DND-41 (cell line): ENCODE measurements around the gene NPC1.
A peak's percentile ranks its signal among the peaks of the same experiment; 100 is the strongest.

Source experiments
- ATAC-seq: fragments of 200-7000 bp; cut with Tn5 transposase; 3 replicates; pipeline ENCODE4 v1.9.1; 2021; ENCODE audit warnings: low read depth; ENCODE audit not compliant: insufficient read depth
- DNase-seq: peaks from one replicate; pipeline ENCODE4 v3.0.0-alpha.2; 2020
- H2AFZ ChIP-seq: 2 replicates; pipeline ENCODE4 v1.6.0; 2012; ENCODE audit warnings: low read depth, low read length
- H3K27ac ChIP-seq: 2 replicates; pipeline ENCODE4 v1.5.1; 2012; ENCODE audit warnings: low read length, inconsistent platforms
- H3K27me3 ChIP-seq: fragments of 200-600 bp; sonication (generic); 2 replicates; pipeline ENCODE4 v1.6.0; 2012; ENCODE audit warnings: low read length, mild to moderate bottlenecking, inconsistent platforms; ENCODE audit not compliant: insufficient read depth, poor library complexity
- H3K36me3 ChIP-seq: 2 replicates; pipeline ENCODE4 v1.5.1; 2012; ENCODE audit warnings: low read length, inconsistent platforms; ENCODE audit not compliant: insufficient read depth
- H3K4me1 ChIP-seq: 2 replicates; pipeline ENCODE4 v1.5.1; 2012; ENCODE audit warnings: mild to moderate bottlenecking, low read length; ENCODE audit not compliant: insufficient read depth
- H3K4me2 ChIP-seq: 2 replicates; pipeline ENCODE4 v1.6.0; 2012; ENCODE audit warnings: mild to moderate bottlenecking, moderate library complexity, low read length, inconsistent platforms; ENCODE audit not compliant: insufficient read depth
- H3K4me3 ChIP-seq, 2 experiments: fragments of 200-600 bp in 1 of 2; shearing (Covaris generic) in 1 of 2; 2 replicates each; pipeline ENCODE4 v1.5.1; 2012 to 2016; ENCODE audit warnings: inconsistent platforms in 2 of 2, low read length in 2 of 2, mild to moderate bottlenecking in 2 of 2, low read depth in 1 of 2, moderate library complexity in 1 of 2
- H3K79me2 ChIP-seq: 2 replicates; pipeline ENCODE4 v1.6.0; 2012; ENCODE audit warnings: low read length, inconsistent platforms; ENCODE audit not compliant: insufficient read depth
- H3K9ac ChIP-seq: 2 replicates; pipeline ENCODE4 v1.6.0; 2012; ENCODE audit warnings: low read depth, mild to moderate bottlenecking, inconsistent platforms, low read length, moderate library complexity
- H3K9me3 ChIP-seq: 2 replicates; pipeline ENCODE4 v1.5.1; 2012; ENCODE audit warnings: low read length, moderate library complexity, mild to moderate bottlenecking, inconsistent platforms; ENCODE audit not compliant: insufficient read depth, severe bottlenecking
- H4K20me1 ChIP-seq: 2 replicates; pipeline ENCODE4 v1.6.0; 2012; ENCODE audit warnings: low read length; ENCODE audit not compliant: insufficient read depth
- CTCF ChIP-seq: IDR thresholded peaks from 2 replicates; pipeline ENCODE4 v1.5.1; 2012; ENCODE audit warnings: borderline replicate concordance, low read length, moderate library complexity, mild to moderate bottlenecking; ENCODE audit not compliant: poor library complexity, severe bottlenecking; ENCODE audit errors: extremely low read depth
- EZH2 ChIP-seq: IDR thresholded peaks from 3 replicates; pipeline ENCODE4 v1.6.1; 2012; ENCODE audit warnings: borderline replicate concordance, low read depth, mild to moderate bottlenecking, moderate library complexity, low read length, inconsistent platforms; ENCODE audit not compliant: severe bottlenecking

NPC1 gene

GRCh38 chr18:23575309-23575651 lies 11.0 kb downstream of the NPC1 start:
- peaks cover 27% of the 10 kb centered on the region for H3K79me2 ChIP-seq
- peak overlapping the region; percentile 50; the same call in 1 of the 2 replicates for H3K27ac ChIP-seq

DNA sequence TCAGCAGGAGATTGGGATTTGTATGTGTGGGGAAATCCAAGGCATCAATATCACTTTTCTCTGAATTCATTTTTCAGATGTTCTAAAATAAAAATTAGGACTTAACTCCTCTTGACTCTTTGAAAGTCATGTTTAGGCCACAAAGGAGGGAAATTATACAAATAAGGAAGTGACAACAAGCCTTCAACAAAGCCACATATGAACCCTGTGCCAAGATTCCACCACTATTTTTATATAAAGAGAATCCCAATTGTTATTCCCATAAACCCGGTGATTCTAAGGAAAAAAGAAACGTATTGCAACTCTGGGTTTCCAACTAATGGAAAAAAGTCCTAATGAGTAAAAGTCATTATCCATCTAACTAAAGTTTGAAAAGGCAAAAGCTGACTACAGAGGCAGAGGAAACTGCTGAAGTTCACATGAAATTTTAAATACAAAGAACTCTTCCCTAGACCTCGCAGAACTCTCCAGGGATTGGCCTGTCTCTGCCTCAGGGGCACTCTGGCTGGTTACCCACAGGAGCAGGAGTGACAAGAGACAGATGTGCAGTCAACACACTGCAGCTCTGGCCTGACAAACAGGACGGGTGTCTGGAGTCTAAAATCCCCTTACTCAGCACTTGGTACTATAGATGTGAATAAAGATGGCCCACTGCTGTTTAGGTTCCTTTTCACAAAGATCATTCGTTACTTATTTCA lies 11.5 kb downstream of the NPC1 start:
- peak; percentile 70; the same call in 2 of the 3 replicates for ATAC-seq
- Histone ChIP-seq H3K4me1 (peaks cover 22% of the 10 kb centered on the region), H3K4me3 (no peak overlapping the region), H3K79me2 (peaks cover 22% of the 10 kb centered on the region), H3K36me3 (peaks cover 42% of the 10 kb centered on the region), H3K27ac (peak overlapping the region; percentile 50), H3K4me2 (no peak overlapping the region), H4K20me1 (peaks cover 8% of the 10 kb centered on the region; the same call in 1 of the 2 replicates), H3K9me3 (no peaks in the 10 kb centered on the region), H3K27me3 (no peaks in the 10 kb centered on the region), H3K9ac (no peak overlapping the region), H2AFZ (no peak overlapping the region)
- no peak for TF ChIP-seq CTCF
- no peak for TF ChIP-seq EZH2
- DNase-seq: no peak

More at GRCh38 chr18:23575309-23575651, 11.0 kb downstream of the NPC1 start:
- no peaks in the 10 kb centered on the region for H3K27me3 ChIP-seq
- no peak overlapping the region for H3K4me2 ChIP-seq
- no peak for DNase-seq
- no peak for TF ChIP-seq EZH2
- no peak for TF ChIP-seq CTCF
- no peak overlapping the region for H2AFZ ChIP-seq
- no peak for ATAC-seq
- H3K9me3 ChIP-seq: no peaks in the 10 kb centered on the region
- H3K9ac ChIP-seq: no peak overlapping the region
- peaks cover 22% of the 10 kb centered on the region for H3K4me1 ChIP-seq
- H4K20me1 ChIP-seq: peaks cover 11% of the 10 kb centered on the region; the same call in 1 of the 2 replicates
- H3K36me3 ChIP-seq: peaks cover 38% of the 10 kb centered on the region
- H3K4me3 ChIP-seq: no peak overlapping the region

GRCh38 chr18:23573626-23574431 lies 12.5 kb downstream of the NPC1 start:
- Histone ChIP-seq H3K9me3 (no peaks in the 10 kb centered on the region), H3K4me1 (peaks cover 22% of the 10 kb centered on the region), H3K4me3 (no peak overlapping the region), H3K4me2 (no peak overlapping the region), H3K27ac (peak overlapping the region; percentile 6; the same call in 1 of the 2 replicates), H3K79me2 (peaks cover 16% of the 10 kb centered on the region), H4K20me1 (peaks cover 8% of the 10 kb centered on the region; the same call in 1 of the 2 replicates), H3K36me3 (peaks cover 50% of the 10 kb centered on the region), H3K9ac (no peak overlapping the region), H3K27me3 (no peaks in the 10 kb centered on the region), H2AFZ (no peak overlapping the region)
- peak; percentile 42; the same call in 1 of the 3 replicates for ATAC-seq
- no peak for DNase-seq
- TF ChIP-seq CTCF (no peak), EZH2 (no peak)
